ENCODE measurements around the gene P2RY11. TPM values are rescaled to one million over a fixed set of nuclear protein-coding genes. Genes with fewer than 3 reads are reported as not detected.

The P2RY11 gene
- total and polyA plus RNA-seq, 2 of the 4 experiments (the other 2 are of a cell fraction): 0.54 to 4.5 TPM

DNA sequence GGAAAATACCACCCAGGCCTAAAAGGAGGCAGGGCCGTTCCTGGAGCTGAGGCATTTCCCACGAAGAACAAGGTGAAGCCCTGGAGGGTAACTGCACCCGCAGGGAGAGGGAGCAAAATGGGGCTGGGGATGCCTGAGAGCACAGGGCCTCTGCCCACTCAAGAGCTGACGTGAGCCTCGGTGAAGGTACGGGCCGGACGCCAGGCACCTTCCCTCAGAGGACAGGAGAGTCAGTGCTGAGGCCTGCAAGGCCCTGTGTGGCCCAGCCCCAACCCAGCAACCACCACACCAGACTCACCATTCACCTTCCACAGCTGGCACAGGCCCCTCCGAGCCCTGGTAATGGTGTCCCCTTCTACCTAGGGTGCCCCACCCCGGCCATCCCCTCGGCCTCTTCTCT lies 47.0 kb downstream of the P2RY11 start:
- Histone ChIP-seq H4K5ac (ENCODE audit: low read depth, low read length) (no peak overlapping the region), H3K79me1 (ENCODE audit: low read depth in 1 of 2, low read length in 2 of 2) (peaks cover 10 to 22% of the 10 kb centered on the region in 2 experiments; a peak in 3 of 4 replicates), H2AK9ac (replicated peaks; ENCODE audit: low read depth, low read length, poor library complexity) (no peak overlapping the region), H3K27ac (ENCODE audit: insufficient read depth, low read length) (no peak overlapping the region), H3K23ac (ENCODE audit: low read depth, low read length) (no peak overlapping the region), H4K8ac (ENCODE audit: low read depth in 2 of 2, low read length in 2 of 2) (no peak overlapping the region), H3K9me1 (ENCODE audit: insufficient read depth, low read length) (no peaks in the 10 kb centered on the region), H2BK15ac (ENCODE audit: low read depth, low read length) (no peak overlapping the region), H3K4me3 (ENCODE audit: insufficient read depth, low read depth, low read length) (no peak overlapping the region), H2BK20ac (ENCODE audit: low read depth, low read length) (no peak overlapping the region), H2BK5ac (ENCODE audit: low read depth, low read length, poor library complexity, severe bottlenecking) (no peak overlapping the region), H3K14ac (replicated peaks; ENCODE audit: low read depth, low read length) (no peak overlapping the region), H3K9ac (ENCODE audit: low read depth, low read length) (no peak overlapping the region), H2BK120ac (ENCODE audit: low read depth, low read length) (no peak overlapping the region), H3K18ac (ENCODE audit: low read depth, low read length) (no peak overlapping the region), H3K56ac (ENCODE audit: extremely low read depth, insufficient read depth, low read length) (no peak overlapping the region), H3K4ac (ENCODE audit: low read depth, low read length) (no peak overlapping the region), H4K20me1 (ENCODE audit: insufficient read depth, low read length) (no peaks in the 10 kb centered on the region), H3K36me3 (ENCODE audit: control insufficient read depth, insufficient read depth, low read length) (peaks cover 83% of the 10 kb centered on the region), H4K91ac (ENCODE audit: insufficient read depth, low read depth, low read length) (no peak overlapping the region), H3K27me3 (ENCODE audit: control insufficient read depth, insufficient read depth, low read length) (no peaks in the 10 kb centered on the region), H3K4me2 (ENCODE audit: low read depth, low read length) (no peak overlapping the region), H3K9me3 (ENCODE audit: control insufficient read depth, insufficient read depth, low read length) (no peaks in the 10 kb centered on the region), H3K4me1 (ENCODE audit: control insufficient read depth, insufficient read depth, low read length) (no peaks in the 10 kb centered on the region), H2AFZ (replicated peaks; ENCODE audit: low read length, poor library complexity) (no peak overlapping the region), H2AK5ac (ENCODE audit: low read depth, low read length) (no peak overlapping the region)
- no peak for TF ChIP-seq FOS (IDR thresholded peaks at IDR 0.05; ENCODE audit: low read depth, low read length)
- TF ChIP-seq MXI1 (IDR thresholded peaks at IDR 0.05; ENCODE audit: borderline replicate concordance, low read depth, low read length): no peak
- no peak for TF ChIP-seq SMC3 (IDR thresholded peaks at IDR 0.05; ENCODE audit: low read depth, low read length)
- no peak for TF ChIP-seq NFE2L2 (IDR thresholded peaks at IDR 0.05; ENCODE audit: low read depth, low read length)
- dilution Hi-C loops (cut with HindIII; ENCODE audit: low sequenced_read_pairs, unreplicated experiment): no loop called here
- CTCF ChIA-PET: no interaction called here
- DNase-seq: no peak
- in situ Hi-C loops (cut with MboI; ENCODE audit: low sequenced_read_pairs): no loop called here
- intact Hi-C loops (cut with micrococcal nuclease): no loop called here
- BruUV-seq (replicated peaks): no TSS peak
- POLR2A ChIA-PET (ENCODE audit: unreplicated experiment): no interaction called here
- WGBS, 2 experiments (ENCODE audit: extremely low coverage in 2 of 2, insufficient read length in 1 of 2): 98% methylated on average over 6 of the region's 11 CpGs; no CpG with 5 or more reads in 1 of the 2 experiments
- ATAC-seq (ENCODE audit: low read depth): no peak

Data from IMR-90 (cell line).